HEK293 (cell line): ENCODE data around the gene CHN2.
A peak's percentile ranks its signal among the peaks of the same experiment; 100 is the strongest.

ENCODE experiments used
- BCL11A ChIP-seq: fragments of 450-650 bp; formaldehyde crosslinking; IDR thresholded peaks from 2 replicates; pipeline ENCODE4 v1.5.1; 2016; ENCODE audit warnings: low read depth, missing biosample characterization, missing genetic modification characterization
- GFI1B ChIP-seq: fragments of 450-650 bp; formaldehyde crosslinking; IDR thresholded peaks from 2 replicates; pipeline ENCODE4 v1.5.1; 2016; ENCODE audit warnings: missing biosample characterization, missing genetic modification characterization
- HOXA7 ChIP-seq: sonication (generic); formaldehyde crosslinking; IDR thresholded peaks from 2 replicates; pipeline ENCODE4 v1.8.1; 2022; ENCODE audit warnings: missing genetic modification reagents, borderline replicate concordance
- OSR2 ChIP-seq: fragments of 450-650 bp; formaldehyde crosslinking; IDR thresholded peaks from 2 replicates; pipeline ENCODE4 v1.5.1; 2016; ENCODE audit warnings: missing biosample characterization, missing genetic modification characterization
- SP2 ChIP-seq: fragments of 450-650 bp; formaldehyde crosslinking; IDR thresholded peaks from 2 replicates; pipeline ENCODE4 v1.5.1; 2016; ENCODE audit warnings: missing biosample characterization, missing genetic modification characterization
- WT1 ChIP-seq: fragments of 450-650 bp; formaldehyde crosslinking; IDR thresholded peaks from 2 replicates; pipeline ENCODE4 v1.5.1; 2016; ENCODE audit warnings: missing biosample characterization, missing genetic modification characterization
- YY2 ChIP-seq: fragments of 450-650 bp; formaldehyde crosslinking; IDR thresholded peaks from 2 replicates; pipeline ENCODE4 v1.5.1; 2016; ENCODE audit warnings: missing biosample characterization, missing genetic modification characterization
- ZBTB11 ChIP-seq: fragments of 450-650 bp; formaldehyde crosslinking; conservative IDR thresholded peaks from 2 replicates; pipeline ENCODE4 v1.5.1; 2016; ENCODE audit warnings: low read depth, missing biosample characterization, missing genetic modification characterization
- ZBTB44 ChIP-seq: fragments of 450-650 bp; IDR thresholded peaks from 2 replicates; pipeline ENCODE4 v1.5.1; 2018; ENCODE audit warnings: missing biosample characterization, mild to moderate bottlenecking, missing genetic modification characterization
- ZNF121 ChIP-seq: fragments of 450-650 bp; formaldehyde crosslinking; IDR thresholded peaks from 2 replicates; pipeline ENCODE4 v1.5.1; 2016; ENCODE audit warnings: missing biosample characterization, missing genetic modification characterization
- ZNF2 ChIP-seq: fragments of 450-650 bp; formaldehyde crosslinking; IDR thresholded peaks from 2 replicates; pipeline ENCODE4 v1.5.1; 2016; ENCODE audit warnings: missing biosample characterization, missing genetic modification characterization
- ZNF274 ChIP-seq, 2 experiments: fragments of 200-500 bp in 1 of 2; fragments of 450-650 bp in 1 of 2; sonication (Bioruptor generic) in 1 of 2; formaldehyde crosslinking in 1 of 2; IDR thresholded peaks; 2 replicates each; pipeline versions ENCODE4 v1.5.1 to v1.6.1; 2014 to 2016; ENCODE audit warnings: borderline replicate concordance in 1 of 2, inconsistent platforms in 1 of 2, low read length in 1 of 2, missing biosample characterization in 1 of 2, missing genetic modification characterization in 1 of 2
- ZNF354C ChIP-seq: fragments of 450-650 bp; formaldehyde crosslinking; IDR thresholded peaks from 2 replicates; pipeline ENCODE4 v1.5.1; 2016; ENCODE audit warnings: missing biosample characterization, missing genetic modification characterization, low read depth, borderline replicate concordance
- ZNF37A ChIP-seq: fragments of 450-650 bp; IDR thresholded peaks from 2 replicates; pipeline ENCODE4 v1.5.1; 2018; ENCODE audit warnings: missing biosample characterization, missing genetic modification characterization
- ZNF501 ChIP-seq: fragments of 450-650 bp; formaldehyde crosslinking; IDR thresholded peaks from 2 replicates; pipeline ENCODE4 v1.5.1; 2016; ENCODE audit warnings: missing biosample characterization, missing genetic modification characterization
- ZNF600 ChIP-seq: fragments of 450-650 bp; formaldehyde crosslinking; IDR thresholded peaks from 2 replicates; pipeline ENCODE4 v1.5.1; 2016; ENCODE audit warnings: missing biosample characterization, missing genetic modification characterization
- ZNF660 ChIP-seq: fragments of 450-650 bp; IDR thresholded peaks from 2 replicates; pipeline ENCODE4 v1.5.1; 2018; ENCODE audit warnings: missing biosample characterization, mild to moderate bottlenecking, missing genetic modification characterization
- ZNF701 ChIP-seq: fragments of 450-650 bp; formaldehyde crosslinking; IDR thresholded peaks from 2 replicates; pipeline ENCODE4 v1.5.1; 2016; ENCODE audit warnings: missing biosample characterization, missing genetic modification characterization
- ZNF843 ChIP-seq: fragments of 450-650 bp; formaldehyde crosslinking; IDR thresholded peaks from 2 replicates; pipeline ENCODE4 v1.5.1; 2016; ENCODE audit warnings: missing biosample characterization, missing genetic modification characterization
- TF ChIP-seq, protein P1 (sequence below): fragments of 450-650 bp; formaldehyde crosslinking; IDR thresholded peaks from 2 replicates; pipeline ENCODE4 v1.5.1; 2016; ENCODE audit warnings: missing biosample characterization, missing genetic modification characterization
- TF ChIP-seq, protein P2 (sequence below): fragments of 450-650 bp; formaldehyde crosslinking; IDR thresholded peaks from 2 replicates; pipeline ENCODE4 v1.5.1; 2016; ENCODE audit warnings: missing biosample characterization, missing genetic modification characterization
- TF ChIP-seq, protein P3 (sequence below): fragments of 450-650 bp; formaldehyde crosslinking; IDR thresholded peaks from 2 replicates; pipeline ENCODE4 v1.5.1; 2017; ENCODE audit warnings: missing biosample characterization, missing genetic modification characterization
- TF ChIP-seq, protein P4 (sequence below): fragments of 450-650 bp; formaldehyde crosslinking; IDR thresholded peaks from 2 replicates; pipeline ENCODE4 v1.5.1; 2016; ENCODE audit warnings: missing biosample characterization, missing genetic modification characterization

Gene CHN2

GRCh38 chr7:29190349-29191045 is 4.1 kb upstream of the CHN2 start (continued):
- TF ChIP-seq, protein P1, sequence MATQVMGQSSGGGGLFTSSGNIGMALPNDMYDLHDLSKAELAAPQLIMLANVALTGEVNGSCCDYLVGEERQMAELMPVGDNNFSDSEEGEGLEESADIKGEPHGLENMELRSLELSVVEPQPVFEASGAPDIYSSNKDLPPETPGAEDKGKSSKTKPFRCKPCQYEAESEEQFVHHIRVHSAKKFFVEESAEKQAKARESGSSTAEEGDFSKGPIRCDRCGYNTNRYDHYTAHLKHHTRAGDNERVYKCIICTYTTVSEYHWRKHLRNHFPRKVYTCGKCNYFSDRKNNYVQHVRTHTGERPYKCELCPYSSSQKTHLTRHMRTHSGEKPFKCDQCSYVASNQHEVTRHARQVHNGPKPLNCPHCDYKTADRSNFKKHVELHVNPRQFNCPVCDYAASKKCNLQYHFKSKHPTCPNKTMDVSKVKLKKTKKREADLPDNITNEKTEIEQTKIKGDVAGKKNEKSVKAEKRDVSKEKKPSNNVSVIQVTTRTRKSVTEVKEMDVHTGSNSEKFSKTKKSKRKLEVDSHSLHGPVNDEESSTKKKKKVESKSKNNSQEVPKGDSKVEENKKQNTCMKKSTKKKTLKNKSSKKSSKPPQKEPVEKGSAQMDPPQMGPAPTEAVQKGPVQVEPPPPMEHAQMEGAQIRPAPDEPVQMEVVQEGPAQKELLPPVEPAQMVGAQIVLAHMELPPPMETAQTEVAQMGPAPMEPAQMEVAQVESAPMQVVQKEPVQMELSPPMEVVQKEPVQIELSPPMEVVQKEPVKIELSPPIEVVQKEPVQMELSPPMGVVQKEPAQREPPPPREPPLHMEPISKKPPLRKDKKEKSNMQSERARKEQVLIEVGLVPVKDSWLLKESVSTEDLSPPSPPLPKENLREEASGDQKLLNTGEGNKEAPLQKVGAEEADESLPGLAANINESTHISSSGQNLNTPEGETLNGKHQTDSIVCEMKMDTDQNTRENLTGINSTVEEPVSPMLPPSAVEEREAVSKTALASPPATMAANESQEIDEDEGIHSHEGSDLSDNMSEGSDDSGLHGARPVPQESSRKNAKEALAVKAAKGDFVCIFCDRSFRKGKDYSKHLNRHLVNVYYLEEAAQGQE (tag by site-specific recombination) = no peak
- TF ChIP-seq ZNF37A = no peak
- TF ChIP-seq ZBTB44 (tag by site-specific recombination) = peak; percentile 63
- no peak for TF ChIP-seq ZNF354C (tag by site-specific recombination)
- no peak for TF ChIP-seq SP2 (tag by site-specific recombination)
- TF ChIP-seq GFI1B (tag by site-specific recombination) = peak; percentile 39; the same call in 1 of the 2 replicates
- TF ChIP-seq ZNF2 (tag by site-specific recombination) = 0 out of 2 replicates have a peak, but pooled peaks have one; percentile 18
- no peak for TF ChIP-seq ZNF701 (tag by site-specific recombination)
- 0 out of 2 replicates have a peak, but pooled peaks have one; percentile 49 for TF ChIP-seq ZNF843
- no peak for TF ChIP-seq ZNF660 (tag by site-specific recombination)
- TF ChIP-seq, protein P2, sequence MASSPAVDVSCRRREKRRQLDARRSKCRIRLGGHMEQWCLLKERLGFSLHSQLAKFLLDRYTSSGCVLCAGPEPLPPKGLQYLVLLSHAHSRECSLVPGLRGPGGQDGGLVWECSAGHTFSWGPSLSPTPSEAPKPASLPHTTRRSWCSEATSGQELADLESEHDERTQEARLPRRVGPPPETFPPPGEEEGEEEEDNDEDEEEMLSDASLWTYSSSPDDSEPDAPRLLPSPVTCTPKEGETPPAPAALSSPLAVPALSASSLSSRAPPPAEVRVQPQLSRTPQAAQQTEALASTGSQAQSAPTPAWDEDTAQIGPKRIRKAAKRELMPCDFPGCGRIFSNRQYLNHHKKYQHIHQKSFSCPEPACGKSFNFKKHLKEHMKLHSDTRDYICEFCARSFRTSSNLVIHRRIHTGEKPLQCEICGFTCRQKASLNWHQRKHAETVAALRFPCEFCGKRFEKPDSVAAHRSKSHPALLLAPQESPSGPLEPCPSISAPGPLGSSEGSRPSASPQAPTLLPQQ = no peak
- TF ChIP-seq ZNF501 (tag by site-specific recombination) = no peak
- TF ChIP-seq ZNF600 = peak; percentile 30; the same call in 1 of the 2 replicates
- TF ChIP-seq OSR2 (tag by site-specific recombination) = peak; percentile 93
- TF ChIP-seq, protein P3, sequence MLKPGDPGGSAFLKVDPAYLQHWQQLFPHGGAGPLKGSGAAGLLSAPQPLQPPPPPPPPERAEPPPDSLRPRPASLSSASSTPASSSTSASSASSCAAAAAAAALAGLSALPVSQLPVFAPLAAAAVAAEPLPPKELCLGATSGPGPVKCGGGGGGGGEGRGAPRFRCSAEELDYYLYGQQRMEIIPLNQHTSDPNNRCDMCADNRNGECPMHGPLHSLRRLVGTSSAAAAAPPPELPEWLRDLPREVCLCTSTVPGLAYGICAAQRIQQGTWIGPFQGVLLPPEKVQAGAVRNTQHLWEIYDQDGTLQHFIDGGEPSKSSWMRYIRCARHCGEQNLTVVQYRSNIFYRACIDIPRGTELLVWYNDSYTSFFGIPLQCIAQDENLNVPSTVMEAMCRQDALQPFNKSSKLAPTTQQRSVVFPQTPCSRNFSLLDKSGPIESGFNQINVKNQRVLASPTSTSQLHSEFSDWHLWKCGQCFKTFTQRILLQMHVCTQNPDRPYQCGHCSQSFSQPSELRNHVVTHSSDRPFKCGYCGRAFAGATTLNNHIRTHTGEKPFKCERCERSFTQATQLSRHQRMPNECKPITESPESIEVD (tag by site-specific recombination) = peak; percentile 55
- peak; percentile 77 for TF ChIP-seq WT1 (tag by site-specific recombination)
- TF ChIP-seq ZNF274 (IDR thresholded peaks at IDR 0.05; ENCODE audit: low read length) = no peak
- TF ChIP-seq ZNF274 (tag by site-specific recombination; IDR thresholded peaks at IDR 0.05; ENCODE audit: borderline replicate concordance) = no peak
- TF ChIP-seq YY2 = 0 out of 2 replicates have a peak, but pooled peaks have one; percentile 13
- TF ChIP-seq, protein P4, sequence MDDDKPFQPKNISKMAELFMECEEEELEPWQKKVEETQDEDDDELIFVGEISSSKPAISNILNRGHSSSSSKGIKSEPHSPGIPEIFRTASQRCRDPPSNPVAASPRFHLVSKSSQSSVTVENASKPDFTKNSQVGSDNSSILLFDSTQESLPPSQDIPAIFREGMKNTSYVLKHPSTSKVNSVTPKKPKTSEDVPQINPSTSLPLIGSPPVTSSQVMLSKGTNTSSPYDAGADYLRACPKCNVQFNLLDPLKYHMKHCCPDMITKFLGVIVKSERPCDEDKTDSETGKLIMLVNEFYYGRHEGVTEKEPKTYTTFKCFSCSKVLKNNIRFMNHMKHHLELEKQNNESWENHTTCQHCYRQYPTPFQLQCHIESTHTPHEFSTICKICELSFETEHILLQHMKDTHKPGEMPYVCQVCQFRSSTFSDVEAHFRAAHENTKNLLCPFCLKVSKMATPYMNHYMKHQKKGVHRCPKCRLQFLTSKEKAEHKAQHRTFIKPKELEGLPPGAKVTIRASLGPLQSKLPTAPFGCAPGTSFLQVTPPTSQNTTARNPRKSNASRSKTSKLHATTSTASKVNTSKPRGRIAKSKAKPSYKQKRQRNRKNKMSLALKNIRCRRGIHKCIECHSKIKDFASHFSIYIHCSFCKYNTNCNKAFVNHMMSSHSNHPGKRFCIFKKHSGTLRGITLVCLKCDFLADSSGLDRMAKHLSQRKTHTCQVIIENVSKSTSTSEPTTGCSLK = no peak
- no peak for TF ChIP-seq HOXA7 (CRISPR knock-in tag)
- no peak for TF ChIP-seq ZBTB11 (tag by site-specific recombination)
- peak; percentile 32; the same call in 1 of the 2 replicates for TF ChIP-seq BCL11A (tag by site-specific recombination)
- TF ChIP-seq ZNF121 (tag by site-specific recombination) = no peak
